ENCODE measurements around the gene NRIP2.

Gene NRIP2

GRCh38 chr12:2801044-2801783, 33.6 kb downstream of the NRIP2 start:
- H3K4me3 ChIP-seq (replicated peaks in 1 of 2; ENCODE audit: low read depth in 2 of 2, low read length in 2 of 2), result no peak overlapping the region
- DNase-seq (ENCODE audit: low read depth in 2 of 2), result no peak
- no peak for TF ChIP-seq CTCF (IDR thresholded peaks at IDR 0.05; ENCODE audit: low read depth, low read length)

GRCh38 chr12:2800046-2800570, 34.7 kb downstream of the NRIP2 start:
- H3K4me3 ChIP-seq (replicated peaks in 1 of 2; ENCODE audit: low read depth in 2 of 2, low read length in 2 of 2), result no peak overlapping the region
- no peak for TF ChIP-seq CTCF (IDR thresholded peaks at IDR 0.05; ENCODE audit: low read depth, low read length)
- no peak for DNase-seq (ENCODE audit: low read depth in 2 of 2)

DNA sequence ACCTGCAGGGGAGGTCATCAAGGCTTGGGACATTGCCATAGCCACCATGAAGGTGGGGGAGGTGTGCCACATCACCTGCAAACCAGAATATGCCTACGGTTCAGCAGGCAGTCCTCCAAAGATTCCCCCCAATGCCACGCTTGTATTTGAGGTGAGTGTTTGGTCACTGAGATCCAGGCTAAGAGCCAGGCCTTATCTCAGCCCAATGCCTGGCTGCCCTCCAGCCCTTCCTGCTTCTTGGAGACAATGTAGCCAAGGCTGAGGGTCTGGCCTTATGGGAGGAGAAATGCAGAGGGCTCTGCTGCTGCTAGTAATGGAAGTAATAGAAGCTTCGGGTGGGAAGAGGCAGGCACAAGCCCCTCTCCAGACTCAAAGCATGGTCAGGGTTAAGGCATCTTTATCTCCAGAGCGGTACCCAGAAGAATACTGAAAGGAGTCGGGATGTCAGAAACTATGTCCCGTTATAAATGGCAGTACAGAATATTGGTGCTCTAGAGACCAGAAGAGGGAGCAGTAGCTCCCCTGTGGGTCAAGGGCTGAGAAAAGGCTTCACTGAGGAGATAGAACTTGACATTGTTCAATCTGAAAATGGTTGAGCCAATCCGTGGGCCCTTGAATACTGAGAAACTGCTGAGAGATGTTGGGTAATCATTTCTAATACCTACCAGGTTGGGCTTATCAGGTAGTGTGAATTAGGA, 37.0 kb downstream of the NRIP2 start:
- TF ChIP-seq CTCF (IDR thresholded peaks at IDR 0.05; ENCODE audit: low read depth, low read length), result peak; percentile 17
- no peak overlapping the region for H3K4me3 ChIP-seq (replicated peaks in 1 of 2; ENCODE audit: low read depth in 2 of 2, low read length in 2 of 2)
- DNase-seq (ENCODE audit: low read depth in 2 of 2), result peak; percentile 19 to 65

DNA sequence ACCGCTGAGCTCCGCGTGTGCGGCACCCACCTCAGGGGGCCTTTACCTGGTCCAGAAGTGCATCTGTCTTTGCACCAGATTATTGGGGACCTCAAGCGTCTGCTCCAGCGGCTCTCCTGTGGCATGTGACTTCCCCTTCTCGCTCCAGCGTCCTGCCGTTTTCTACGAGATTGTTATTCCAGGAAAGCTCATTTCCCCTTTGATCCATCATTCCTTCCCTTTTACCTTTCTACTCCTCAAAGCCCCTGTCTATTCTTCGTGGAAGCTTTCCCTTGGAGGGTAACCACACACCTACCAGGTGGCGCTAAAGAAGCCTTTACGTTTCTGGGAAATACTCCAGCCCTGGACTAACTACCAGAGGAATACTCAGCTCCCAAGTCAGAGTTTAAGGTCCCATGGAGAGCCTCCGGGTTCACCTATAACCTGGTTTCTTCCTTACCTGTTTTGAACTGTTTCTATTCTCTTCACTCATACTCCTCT, 38.6 kb downstream of the NRIP2 start:
- DNase-seq (ENCODE audit: low read depth in 2 of 2), result peak in 1 of 2 donors; percentile 5
- no peak for TF ChIP-seq CTCF (IDR thresholded peaks at IDR 0.05; ENCODE audit: low read depth, low read length)
- peak overlapping the region; percentile 78 to 80 for H3K4me3 ChIP-seq (replicated peaks in 1 of 2; ENCODE audit: low read depth in 2 of 2, low read length in 2 of 2)

GRCh38 chr12:2795291-2796186, 39.3 kb downstream of the NRIP2 start:
- peak; percentile 44 to 67 for DNase-seq (ENCODE audit: low read depth in 2 of 2)
- H3K4me3 ChIP-seq (replicated peaks in 1 of 2; ENCODE audit: low read depth in 2 of 2, low read length in 2 of 2), result peak overlapping the region; percentile 78 to 80

More at GRCh38 chr12:2795291-2796186, 39.3 kb downstream of the NRIP2 start:
- no peak for TF ChIP-seq CTCF (IDR thresholded peaks at IDR 0.05; ENCODE audit: low read depth, low read length)
